ENCODE data around the gene FEZF1.
"Not testable (repeated sequence)": the region's sequence is repeated elsewhere in the genome, so short reads cannot be mapped to it uniquely, and the experiment has no call there.

FEZF1 gene

DNA sequence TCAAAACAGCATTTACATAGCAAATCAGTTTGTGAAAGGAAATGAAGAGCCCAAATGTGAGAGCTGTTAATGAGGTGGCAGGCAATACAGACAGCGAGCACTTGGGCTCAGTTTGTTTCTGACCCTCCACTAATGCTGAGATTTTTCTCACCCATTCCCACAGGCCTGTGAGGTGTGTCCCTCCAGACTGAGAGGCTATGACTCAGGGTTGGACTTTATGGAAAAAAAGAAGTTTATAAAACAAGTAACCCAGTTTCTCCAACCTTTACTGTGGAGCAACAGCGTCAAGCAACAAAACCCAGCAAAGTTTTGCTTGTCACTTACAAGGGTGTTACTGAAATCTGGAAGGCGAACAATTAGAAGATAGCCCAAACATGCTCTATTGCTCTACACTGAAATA is 4.9 kb upstream of the FEZF1 start:
- in situ Hi-C loops (cut with HindIII; ENCODE audit: low sequenced_read_pairs) = no loop called here

DNA sequence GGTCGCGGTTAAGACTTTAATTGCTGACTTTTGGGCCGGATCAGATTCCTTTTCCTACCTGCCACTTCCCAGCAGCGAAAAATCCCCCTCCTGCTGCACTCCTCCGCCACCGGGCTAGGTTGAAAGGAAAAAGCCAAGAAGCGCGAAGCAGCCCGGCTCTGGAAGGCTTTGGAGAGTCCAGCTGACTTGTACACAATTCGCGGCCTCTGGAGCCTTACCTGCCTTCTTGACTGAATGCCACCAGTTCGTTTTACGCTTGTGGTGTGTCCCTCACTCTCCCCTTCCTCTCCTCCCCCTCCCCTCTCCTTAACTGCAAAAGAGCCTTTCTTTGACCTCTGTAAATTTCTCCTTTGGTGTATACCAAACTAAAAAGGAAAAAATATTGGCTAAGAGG is 2.7 kb upstream of the FEZF1 start:
- in situ Hi-C loops (cut with HindIII; ENCODE audit: low sequenced_read_pairs) = no loop called here

DNA sequence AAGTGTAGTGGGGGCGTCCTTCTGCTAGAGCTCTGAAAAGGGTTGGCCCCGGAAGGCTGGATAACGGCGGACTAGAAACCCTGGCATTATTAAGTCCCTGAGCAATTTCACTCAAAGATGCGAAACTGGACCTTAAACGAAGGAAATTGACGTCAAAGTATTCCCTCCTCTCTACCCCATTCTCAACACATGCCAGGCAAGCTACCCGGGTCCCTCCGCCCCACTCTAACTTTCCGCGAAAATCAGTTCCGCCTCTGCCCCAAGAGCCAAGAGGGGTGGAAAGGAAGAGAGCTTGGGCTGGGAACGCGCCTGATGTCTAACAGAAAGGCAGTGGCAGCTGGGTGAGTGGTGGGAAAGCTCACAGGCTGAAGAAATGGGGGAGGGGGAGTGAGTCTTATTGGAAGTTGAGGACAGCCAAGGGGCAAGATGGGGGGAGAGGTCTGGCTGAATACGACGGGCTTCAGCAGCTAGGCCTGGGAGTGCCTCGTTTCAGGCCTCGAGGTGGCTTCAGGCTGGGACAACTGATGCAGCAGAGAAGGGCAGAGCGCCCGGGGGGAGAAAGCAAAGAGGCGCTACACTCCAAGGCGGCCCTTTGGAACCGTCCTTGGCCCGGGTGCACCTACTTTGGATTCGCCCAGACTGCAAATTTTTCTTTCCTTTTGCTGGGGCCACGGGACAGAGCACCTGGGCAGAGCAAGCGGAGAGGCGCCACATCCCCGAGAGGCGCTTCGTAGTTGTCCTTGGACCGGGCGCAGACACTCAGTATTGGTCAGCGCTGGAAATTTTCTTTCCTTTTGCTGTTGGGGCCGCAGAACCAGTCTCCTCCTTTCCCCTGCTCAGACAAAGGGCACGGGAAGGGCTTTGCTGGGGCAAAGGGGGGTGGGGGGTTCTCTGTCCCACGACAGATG is 2.0 kb upstream of the FEZF1 start:
- in situ Hi-C loops (cut with HindIII; ENCODE audit: low sequenced_read_pairs) = no loop called here

DNA sequence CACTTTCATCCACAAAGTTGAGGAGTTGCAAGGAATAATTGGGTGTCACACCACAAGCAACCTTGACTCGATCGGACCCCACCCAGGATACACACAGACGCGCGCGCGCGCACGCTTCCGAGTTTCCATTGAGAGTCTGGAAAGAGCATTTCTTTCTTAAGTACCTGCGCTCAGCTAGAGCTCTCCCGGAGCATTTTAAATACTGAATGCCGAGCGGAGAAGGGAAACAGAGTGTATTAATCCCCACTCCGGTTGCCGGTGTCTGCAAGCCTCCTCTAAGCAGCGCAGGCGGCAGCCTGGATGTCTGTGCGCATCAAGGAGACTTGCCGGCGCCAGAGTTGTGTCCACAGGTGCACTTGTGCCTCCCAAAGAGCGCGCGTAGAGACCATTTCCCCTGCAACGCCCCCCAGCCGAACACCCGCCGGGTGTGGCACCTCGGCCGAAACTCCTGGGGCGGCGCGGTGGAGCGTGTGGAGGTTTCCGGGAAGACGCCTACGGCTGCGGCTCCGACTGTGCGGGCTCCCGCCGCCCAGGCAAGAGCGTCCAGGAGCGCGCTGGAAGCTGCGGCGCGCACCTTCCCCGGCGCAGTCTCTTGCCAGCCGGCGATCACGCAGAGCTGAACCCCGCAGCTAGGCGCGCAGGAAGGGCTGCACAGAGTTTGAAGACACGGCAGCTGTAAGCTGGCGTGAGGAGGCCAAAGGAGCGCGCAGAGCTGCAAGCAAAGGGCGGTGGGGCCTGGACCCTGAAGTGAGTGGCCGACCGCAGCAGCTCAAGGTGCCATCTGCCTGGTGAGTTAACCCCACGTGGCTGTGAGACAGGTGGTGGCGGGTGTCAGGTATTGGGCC is 1.1 kb upstream of the FEZF1 start:
- in situ Hi-C loops (cut with HindIII; ENCODE audit: low sequenced_read_pairs) = no loop called here

DNA sequence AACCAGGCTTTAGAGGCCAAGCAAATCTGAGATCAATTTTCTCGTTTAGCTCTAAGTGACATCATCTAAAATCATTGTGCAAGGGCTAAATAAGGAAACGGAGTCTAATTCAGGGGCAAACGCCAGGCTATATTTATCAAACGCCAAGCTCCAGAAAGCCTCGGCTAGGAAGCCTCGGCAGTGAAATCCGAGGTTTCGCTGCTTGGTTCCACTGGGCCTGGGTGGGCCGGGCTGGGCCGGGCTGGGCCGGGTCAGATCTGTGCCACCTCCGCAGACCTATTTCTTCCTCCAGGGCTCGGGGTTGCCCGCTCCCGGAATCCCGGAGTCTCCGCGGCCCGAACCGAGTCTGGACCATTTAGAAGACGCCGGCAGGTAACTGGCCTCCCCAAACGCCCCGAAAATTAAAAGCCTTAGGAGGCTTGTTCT is 459 bp upstream of the FEZF1 start:
- in situ Hi-C loops (cut with HindIII; ENCODE audit: low sequenced_read_pairs) = no loop called here

DNA sequence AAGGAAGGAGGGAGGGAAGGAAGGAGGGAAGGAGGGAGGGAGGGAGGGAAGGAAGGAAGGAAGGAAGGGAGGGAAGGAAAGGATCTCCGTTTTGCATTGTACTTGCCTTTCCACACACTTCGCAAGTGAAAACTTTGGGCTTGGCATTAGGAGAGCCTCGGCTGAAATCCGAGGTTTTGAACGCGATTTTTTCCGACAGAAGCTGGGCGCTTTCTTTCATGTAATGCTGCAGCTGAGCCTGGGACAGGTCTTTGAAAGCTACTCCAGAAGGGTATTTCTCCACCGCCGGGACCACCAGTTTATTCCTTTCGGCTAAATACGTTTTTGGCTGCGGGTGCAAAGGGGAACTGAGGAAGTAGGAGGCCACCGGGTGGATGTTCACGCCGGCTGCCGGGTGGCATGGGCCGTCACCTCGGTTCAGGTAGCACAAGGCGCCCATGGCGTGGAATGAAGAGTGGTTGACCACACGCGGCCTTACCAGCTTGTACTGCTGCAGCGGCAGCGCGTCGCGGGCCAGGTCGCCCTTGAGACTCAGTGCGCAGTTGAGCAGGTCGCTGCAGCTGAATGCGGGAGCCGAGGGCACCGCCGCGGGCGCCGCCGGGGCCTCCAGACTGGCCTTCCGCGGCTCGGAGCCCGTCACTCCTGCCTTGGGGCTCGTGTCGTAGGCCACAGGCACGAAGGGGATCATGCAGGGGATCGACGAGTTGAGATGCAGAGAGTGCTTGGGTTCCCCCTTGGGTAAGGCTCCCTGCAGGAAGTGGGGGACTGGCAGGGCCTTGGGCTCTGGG is 825 bp downstream of the FEZF1 start:
- in situ Hi-C loops (cut with HindIII; ENCODE audit: low sequenced_read_pairs) = no loop called here

DNA sequence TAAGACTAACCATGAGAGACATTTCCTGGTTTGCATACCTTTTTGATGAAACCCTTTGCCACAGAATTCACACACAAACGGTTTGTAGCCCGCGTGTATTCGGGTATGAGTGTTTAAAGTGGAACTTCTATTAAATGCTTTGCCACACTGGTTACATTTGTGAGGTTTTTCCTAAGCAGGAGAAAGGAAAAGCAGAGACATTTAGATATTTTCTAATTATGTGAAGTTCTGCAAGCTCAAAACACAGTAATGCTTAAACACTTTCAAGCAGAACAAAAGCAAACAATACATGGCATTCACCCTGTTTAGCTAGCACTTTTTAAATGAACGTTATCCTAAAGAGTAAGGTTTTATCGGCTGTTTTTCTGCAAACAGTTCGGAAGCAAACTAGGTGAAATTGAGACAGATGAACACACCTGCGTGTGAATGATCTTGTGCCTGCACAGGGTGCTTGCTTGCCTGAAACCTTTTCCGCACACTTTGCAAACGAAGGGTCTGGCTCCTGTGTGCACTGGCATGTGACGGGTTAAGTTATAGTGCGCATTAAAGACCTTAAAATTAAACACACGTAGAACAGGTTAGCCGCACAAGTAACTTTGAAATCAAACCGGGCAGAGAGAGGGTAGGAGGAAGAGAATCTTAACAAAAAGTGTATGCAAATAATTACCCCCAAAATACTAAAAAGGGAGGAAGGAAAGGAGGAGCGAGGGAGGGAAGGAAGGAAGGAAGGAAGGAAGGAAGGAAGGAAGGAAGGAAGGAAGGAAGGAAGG is 1.6 kb downstream of the FEZF1 start:
- in situ Hi-C loops (cut with HindIII; ENCODE audit: low sequenced_read_pairs) = no loop called here

DNA sequence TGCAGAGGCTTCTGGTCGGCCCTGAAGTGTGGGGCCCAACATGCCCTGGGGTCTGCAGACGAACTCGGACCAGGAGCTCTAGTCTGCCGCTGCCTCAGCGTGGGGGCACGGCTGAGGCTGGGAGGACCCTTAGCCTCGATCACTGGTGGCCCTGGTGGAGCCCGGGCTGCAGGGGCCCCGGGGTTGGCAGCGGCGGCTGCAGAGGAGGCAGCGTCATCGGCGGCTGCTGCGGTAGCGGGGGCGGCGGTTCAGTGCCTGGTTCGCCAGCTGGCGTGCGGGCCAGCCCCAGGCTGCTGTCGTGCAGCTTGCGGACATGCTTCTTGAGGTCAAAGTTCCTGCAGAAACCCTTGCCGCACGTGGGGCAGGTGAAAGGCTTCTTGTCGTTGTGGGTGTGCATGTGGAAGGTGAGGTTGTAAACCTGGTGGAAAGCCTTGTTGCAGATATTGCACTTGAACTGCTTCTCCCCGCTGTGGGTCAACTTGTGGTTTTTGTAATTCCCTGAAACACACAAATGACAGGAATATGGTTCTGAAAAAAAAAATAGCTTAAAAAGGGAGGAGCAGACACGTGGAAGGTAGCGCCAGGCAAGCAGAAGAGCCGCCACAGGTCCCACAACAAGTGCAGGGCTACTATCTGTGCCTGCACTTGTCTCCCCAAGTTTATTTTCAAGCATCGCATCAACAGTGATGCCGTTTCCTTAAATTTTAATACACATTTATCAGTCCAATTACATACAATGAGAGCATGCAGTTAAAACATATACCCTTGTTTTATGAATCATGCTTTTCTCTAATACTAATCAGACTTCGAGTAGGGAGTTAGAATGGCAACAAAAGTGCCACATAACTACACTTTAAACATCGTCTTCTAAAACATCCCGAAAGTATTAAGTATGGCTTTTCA is 2.4 kb downstream of the FEZF1 start:
- in situ Hi-C loops (cut with HindIII; ENCODE audit: low sequenced_read_pairs) = no loop called here

DNA sequence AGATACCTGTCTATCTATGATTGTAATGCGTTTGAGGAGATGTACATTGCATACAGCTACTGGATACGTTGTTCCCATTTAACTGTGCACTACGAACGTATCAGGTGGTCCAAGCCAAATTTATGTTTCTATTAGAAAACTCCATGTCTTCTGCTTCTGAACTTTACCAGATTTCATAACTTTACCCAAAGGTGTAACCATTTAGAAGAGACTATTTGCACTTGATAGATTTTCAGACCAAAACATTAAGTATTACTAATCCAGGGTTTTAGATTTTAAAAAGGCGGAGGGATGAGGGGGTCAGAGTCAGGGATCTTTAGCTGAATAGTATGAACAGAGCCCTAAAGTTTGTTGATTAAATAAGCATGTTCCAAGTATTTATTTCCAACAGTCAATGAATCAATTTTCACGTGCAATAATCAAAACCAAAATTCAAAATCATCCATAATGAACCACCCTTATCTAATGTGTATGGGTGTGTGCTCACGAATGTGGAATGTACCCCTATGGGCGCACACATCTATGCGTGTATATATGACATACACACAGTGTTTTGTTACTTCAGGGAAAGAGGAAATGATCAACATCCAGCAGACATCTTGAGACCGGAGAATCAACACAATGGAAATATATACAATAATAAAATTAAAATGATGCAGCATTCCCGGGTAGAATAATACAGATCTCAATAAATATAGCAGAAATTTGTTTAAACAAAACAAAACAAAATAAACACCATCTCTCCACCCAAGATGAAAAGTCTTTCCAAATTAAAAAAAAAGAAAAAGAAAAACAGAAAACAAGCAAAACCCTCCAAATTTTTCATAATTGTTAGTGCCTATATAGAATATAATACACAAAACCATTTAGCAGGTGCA is 3.4 kb downstream of the FEZF1 start:
- in situ Hi-C loops (cut with HindIII; ENCODE audit: low sequenced_read_pairs) = no loop called here

DNA sequence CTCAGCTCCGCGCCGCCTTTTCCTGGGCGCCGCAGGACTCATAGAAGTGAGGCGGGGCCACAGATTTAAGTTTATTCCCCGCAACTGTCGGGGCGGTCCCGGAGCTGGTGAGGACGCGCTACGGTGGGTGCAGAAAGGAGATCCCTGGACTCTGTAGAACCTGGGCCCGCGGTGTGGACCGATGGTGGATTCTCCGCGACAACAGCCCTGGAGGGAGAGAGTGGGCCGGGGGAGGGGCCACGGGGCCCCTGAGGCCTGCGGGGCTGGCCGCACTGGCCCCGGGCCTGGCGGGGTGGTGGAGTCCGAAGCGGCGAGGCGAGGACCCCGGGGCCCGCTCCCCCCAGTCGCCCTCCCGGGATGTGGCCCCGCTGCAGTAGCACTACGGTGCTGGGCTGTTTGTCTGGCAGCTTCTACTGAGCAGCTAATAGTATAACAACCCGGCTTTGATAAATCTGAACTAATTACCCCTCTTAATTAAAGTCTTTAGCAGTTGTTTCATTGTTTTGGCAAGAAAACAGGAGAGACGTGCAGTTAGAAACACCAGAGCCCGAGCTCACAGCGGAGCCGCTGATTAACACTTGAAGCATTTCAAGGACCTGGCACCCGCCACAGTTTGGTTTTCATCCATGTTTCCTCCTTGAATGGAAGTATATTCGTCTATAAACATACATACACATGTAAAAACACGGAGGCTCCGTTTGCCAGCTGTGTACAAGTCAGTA is 4.2 kb downstream of the FEZF1 start:
- in situ Hi-C loops (cut with HindIII; ENCODE audit: low sequenced_read_pairs) = no loop called here

DNA sequence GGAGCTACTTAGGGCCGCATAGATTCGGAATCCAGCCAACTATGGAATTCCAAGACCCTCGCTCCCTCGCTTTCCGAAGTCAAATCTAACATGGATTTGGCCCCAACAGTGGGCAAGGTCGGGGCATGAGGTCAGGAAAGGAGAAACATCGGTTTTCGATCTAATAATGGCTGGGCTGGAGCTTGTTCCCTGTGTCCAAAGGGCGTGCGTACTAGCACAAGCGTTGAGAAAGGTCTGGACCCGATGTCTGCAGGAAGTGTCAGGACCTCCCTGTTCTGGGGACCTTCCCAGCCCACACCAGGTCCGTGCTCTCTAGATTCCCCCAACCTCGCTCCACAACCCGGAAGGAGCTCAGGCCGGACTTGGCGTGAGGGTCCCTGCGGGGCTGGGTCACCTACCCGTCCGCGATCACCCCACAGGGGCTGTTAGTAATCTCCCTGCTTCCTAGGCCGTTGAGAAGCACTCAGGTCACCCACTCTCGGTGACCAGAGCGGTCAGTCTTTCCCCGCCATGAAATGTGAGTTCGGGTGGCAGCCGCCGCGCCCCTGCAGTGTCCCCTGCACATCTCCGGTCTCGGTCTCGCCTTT is 4.8 kb downstream of the FEZF1 start:
- in situ Hi-C loops (cut with HindIII; ENCODE audit: low sequenced_read_pairs) = no loop called here

DNA sequence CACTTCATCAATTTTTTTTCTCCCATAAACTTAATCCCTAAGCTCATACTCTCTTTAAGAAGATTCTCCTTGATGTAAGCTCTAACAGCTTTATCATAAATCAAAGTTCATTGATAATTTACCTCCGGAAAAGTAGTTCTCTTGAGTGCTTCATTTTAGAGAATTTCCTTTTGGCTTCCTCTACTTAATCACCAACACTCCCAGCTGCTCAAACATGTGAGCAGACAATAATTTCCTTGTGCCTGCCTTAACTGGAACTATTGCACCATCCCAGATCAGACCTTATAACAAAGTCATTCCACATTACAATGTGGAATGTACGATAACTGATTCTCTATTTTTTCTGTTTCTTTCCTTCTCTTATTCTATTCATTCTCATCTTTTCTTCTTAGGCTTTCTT is 5.9 kb downstream of the FEZF1 start:
- in situ Hi-C loops (cut with HindIII; ENCODE audit: low sequenced_read_pairs) = no loop called here

DNA sequence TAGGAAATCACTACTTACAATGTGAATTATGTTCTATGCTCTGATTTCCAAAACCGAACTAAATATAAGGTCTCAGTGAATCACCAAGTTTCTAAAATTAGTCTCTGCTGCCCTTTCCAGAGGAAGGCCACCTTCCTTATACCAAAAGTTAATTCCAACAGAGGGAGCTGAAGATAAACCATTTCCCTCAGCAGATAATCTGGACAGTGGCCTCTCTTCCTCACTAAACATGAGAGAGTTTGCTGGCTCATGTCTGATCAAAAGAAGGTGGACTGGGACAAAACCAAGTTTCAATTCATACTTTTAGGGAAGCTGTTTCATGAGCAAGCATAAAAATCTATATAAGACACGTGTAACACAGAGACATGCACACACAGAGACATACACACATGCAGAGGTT is 6.4 kb downstream of the FEZF1 start:
- in situ Hi-C loops (cut with HindIII; ENCODE audit: low sequenced_read_pairs) = no loop called here

DNA sequence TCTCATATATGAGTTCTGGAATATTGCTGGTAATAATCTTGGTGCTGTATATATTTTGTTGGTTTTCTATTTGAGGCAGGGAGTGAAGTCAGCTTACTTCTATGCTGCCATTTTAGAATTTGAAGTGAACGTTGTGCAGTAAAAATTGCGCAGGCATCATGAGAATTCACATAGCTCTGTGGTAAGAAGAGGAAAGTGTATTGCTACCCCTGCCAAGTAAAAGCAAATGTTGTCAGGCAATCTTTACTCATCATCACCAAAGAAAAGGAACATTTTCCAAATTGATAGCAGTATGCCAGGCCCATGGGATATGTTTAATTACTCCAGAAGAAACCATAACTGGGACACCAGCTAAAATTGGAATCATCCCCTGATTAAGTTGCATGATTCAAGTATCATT is 13.4 kb downstream of the FEZF1 start:
- in situ Hi-C loops (cut with HindIII; ENCODE audit: low sequenced_read_pairs) = no loop called here

DNA sequence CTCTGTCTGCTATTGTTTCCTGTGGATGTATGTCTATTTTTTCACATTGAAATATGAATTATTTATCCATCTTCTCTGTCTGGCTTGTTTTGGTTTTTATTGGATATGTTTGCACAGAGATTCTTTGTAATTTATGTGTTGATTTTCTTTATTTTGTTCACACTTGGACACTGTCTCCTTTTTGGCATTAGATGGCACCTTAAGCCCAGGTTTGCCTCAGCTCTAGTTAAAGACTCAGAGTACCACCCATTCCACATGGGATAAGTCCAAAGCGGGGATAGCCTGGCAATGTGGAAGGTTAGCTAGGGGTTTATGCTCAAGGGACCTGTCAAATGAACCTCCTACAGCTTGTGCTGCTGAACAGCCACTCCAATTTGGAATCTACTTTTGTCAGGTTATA is 14.1 kb downstream of the FEZF1 start:
- in situ Hi-C loops (cut with HindIII; ENCODE audit: low sequenced_read_pairs) = no loop called here

DNA sequence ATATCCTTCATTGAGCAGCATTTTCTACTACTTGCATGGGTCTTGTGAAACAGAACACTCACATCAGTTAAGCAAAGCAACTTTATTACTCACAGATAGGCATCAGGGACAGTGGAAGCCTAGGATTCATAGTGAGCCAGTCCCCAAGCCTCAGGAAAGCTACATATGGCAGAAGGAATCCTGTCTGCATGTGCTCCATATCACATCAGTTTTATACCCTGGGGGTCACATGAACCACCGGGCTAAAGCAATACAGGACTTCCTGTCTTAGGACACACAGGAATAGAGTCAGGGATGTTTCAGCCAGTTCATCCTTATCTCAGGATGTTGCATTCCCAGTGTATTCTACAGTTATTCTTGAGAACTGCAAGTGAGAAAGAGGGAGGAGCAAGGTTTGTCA is 15.1 kb downstream of the FEZF1 start:
- in situ Hi-C loops (cut with HindIII; ENCODE audit: low sequenced_read_pairs) = no loop called here

DNA sequence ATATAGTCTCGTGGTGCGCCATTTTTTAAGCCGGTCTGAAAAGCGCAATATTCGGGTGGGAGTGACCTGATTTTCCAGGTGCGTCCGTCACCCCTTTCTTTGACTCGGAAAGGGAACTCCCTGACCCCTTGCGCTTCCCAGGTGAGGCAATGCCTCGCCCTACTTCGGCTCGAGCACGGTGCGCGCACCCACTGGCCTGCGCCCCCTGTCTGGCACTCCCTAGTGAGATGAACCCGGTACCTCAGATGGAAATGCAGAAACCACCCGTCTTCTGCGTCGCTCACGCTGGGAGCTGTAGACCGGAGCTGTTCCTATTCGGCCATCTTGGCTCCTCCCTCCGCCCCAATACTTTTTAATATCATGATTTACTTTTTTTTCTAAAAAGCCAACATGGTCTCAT is 19.9 kb downstream of the FEZF1 start:
- in situ Hi-C loops (cut with HindIII; ENCODE audit: low sequenced_read_pairs) = not testable (repeated sequence)

DNA sequence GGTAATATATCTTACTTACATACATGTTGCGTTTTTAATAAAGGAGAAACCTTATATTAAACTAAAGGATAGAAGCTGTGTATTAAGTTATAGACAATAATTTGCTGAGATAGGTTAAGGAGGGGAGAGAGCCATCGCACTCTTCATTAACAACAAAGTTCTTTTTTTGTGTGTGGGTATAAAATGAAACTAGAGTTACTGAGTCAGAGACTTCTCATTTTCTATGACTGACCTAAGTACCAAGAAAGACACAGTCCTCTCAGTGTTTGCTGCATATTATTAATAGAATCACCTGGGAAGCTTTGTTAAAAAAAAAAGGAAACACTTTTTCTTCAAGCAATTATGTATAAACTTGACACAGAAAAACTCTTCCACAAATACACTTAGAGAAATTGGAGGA is 31.4 kb downstream of the FEZF1 start:
- in situ Hi-C loops (cut with HindIII; ENCODE audit: low sequenced_read_pairs) = no loop called here
